GM18498 (cell line): Measurements from ENCODE around the gene PTPN1.
A peak's percentile ranks its signal among the peaks of the same experiment; 100 is the strongest.

ENCODE experiments used
- ATAC-seq: cut with Tn5 transposase; IDR thresholded peaks from one replicate; pipeline ENCODE4 v1.9.1; 2021; ENCODE audit warnings: mild to moderate bottlenecking, moderate library complexity; ENCODE audit not compliant: unreplicated experiment

PTPN1 gene

GRCh38 chr20:50572938-50573777 is 63.0 kb downstream of the PTPN1 start:
- no peak for ATAC-seq

DNA sequence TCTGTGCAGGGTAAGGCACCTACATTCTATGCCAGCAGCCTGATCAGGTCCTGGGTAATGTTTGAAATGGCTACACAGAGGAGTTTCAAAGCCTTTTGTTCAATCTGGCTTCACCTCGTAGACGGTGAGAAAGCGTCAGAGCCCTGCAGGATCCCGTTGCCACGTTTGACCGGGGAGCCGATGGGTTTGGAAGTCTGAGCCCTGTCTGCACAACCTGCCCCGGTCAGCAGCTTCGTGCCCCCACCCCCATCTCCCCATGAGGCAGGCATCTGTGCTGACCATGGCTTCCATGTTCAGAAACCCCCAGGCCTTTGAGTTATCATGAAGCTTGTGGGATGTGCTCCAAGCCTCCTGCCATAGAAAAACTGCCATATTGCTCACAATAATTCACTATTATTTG is 63.9 kb downstream of the PTPN1 start:
- no peak for ATAC-seq

GRCh38 chr20:50574586-50574985 is 64.4 kb downstream of the PTPN1 start:
- ATAC-seq, result no peak

DNA sequence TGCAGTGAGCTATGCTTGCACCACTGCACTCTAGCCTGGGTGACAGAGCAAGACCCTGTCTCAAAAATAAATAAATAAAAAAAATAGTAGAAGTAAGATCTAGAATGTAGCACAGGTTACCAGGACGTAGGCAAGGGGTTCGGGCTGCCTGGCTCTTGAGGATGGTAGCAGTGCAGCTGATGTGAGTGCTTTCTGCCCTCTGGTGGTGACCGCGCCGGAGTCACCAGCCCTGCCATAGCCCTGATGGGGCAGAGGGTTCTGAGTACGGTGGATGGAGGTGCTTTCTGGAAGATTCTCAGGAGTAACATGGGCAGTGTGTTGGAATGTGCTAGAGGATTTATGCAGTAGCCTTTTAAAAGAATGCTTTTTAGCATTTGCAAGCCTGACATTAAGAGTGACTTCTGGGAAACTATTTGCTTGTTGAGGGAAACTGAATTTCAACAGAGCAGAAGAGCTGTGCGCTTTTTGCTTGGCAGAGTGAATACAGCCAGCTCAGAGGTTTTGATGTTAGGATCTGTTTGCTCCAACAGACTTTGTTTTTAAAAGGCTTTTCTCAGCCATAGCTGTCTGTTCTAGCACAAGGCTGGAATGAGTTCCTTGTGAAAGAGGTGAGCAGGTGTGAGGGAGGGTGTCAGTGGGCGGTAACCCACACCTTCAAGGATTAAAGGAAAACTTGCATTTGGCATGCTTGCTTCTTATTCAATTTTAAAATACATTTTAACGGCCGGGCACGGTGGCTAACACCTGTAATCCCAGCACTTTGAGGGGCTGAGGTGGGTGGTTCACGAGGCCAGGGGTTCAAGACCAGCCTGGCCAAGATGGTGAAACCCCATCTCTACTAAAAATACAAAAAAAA is 65.9 kb downstream of the PTPN1 start:
- peak; percentile 52 for ATAC-seq

DNA sequence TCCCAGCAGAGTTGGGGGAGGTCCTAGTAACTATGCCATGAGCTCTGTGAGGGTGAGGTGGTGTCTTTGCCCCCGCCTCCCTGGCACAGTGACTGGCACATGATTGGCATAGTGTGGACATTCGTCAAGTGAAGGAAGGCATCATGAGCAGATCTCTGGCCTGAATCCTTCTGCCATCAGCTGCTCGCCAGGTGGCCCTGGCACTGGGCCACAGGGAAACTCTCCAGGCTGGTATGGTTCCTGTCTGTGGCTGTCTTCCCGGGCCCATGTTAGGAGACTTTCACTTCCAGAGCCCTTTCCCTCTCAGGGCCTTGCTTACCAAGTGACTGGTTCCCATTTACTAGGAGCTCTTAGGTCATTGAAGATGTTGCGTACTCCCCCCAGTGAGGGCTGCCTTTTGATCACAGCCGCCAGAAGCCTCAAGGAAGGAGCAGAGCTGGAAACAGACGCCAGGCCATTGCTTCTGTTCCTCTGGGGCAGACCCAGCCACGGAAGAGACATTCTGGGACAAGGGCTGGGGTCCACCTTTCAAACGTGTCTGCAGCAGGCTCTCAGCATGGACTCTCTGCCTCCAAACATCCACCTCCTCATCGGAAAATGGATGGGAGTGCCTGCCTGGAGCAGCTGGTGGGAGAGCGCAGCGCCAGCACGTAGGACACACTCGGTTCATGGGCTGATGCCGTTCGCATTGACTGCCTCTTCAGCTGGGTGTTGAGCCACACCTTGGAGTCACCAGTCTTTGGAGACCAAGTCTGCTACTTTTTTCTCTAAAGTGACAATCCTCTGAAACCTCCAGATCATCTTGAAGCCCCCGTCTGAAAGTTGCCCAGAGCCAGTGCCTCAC is 67.2 kb downstream of the PTPN1 start:
- no peak for ATAC-seq

DNA sequence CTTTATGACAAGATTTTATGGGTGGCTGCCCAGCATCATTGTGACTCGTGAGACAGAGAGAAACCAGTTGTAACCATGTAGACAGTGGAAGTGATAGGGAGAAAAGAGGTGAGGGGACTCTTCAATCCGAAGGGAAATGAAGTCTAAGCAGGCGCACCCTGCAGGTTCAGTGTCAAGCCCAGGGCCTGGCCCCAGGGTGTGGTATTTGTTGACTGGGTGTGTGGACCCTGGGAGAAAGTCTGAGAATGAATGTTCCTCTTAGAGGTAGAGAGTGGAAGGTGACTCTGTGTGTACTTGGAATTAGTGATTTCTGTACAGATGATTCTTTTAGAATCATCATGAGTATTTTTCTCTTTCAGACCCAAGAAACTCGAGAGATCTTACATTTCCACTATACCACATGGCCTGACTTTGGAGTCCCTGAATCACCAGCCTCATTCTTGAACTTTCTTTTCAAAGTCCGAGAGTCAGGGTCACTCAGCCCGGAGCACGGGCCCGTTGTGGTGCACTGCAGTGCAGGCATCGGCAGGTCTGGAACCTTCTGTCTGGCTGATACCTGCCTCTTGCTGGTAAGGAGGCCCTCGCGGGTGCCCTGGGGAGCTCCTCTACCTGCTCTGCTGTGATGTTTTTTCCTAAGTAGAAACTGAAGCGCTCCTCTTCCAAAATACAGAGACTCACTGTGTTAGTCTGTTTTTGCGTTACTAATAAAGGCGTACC is 68.0 kb downstream of the PTPN1 start:
- ATAC-seq, result no peak

DNA sequence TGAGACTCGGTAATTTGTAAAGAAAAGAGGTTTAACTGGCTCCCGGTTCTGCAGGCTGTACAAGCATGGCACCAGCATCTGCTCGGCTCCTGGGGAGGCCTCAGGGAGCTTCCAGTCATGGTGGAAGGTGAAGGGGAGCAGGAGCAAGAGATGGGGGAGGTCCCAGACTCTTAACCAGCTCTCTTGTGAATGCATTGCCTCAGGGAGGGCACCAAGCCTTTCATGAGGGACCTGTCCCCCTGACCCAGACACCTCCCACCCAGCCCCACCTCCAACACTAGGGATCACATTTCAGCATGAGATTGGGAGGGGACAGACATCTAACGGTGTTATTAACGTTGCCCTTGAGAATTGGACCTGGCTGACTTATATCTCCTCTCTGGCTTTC is 68.6 kb downstream of the PTPN1 start:
- no peak for ATAC-seq

- ATAC-seq, result no peak
These were observed 69.3 kb downstream of the PTPN1 start for GRCh38 chr20:50579511-50579910.

DNA sequence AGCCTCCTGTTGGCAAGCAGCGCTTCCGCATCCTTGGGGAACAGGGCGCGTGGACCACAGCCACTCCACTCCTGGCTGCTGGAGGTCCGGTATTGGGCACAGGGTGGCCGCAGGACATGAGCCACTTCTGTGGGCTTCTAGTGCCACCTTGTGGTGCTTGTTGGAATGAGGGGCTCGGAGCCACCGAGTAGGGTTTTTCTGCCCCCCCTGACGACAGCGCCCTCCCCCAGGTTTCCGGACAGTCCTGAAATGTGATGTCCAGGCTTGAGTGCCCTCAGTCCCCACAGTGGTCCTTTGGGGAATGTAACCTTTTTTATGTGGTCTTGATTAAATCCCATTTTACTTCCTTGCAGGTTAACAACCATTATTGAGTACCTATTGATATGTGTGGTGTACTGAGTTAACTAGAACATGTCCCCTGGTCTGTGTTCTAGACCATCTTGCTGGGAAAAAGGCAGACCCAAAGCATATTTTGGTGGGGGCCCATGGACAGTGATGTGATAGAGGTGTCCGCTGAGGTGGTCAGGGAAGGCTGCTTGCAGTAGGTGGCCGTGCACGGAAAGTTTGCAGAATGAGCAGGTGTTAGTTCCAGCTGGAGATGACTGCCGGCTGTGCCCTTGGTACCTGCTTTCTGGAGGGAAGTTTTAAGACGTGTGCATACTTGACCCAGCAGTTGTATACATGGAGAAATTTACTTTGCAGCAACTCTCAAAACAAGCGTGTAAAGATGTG is 70.0 kb downstream of the PTPN1 start:
- no peak for ATAC-seq

DNA sequence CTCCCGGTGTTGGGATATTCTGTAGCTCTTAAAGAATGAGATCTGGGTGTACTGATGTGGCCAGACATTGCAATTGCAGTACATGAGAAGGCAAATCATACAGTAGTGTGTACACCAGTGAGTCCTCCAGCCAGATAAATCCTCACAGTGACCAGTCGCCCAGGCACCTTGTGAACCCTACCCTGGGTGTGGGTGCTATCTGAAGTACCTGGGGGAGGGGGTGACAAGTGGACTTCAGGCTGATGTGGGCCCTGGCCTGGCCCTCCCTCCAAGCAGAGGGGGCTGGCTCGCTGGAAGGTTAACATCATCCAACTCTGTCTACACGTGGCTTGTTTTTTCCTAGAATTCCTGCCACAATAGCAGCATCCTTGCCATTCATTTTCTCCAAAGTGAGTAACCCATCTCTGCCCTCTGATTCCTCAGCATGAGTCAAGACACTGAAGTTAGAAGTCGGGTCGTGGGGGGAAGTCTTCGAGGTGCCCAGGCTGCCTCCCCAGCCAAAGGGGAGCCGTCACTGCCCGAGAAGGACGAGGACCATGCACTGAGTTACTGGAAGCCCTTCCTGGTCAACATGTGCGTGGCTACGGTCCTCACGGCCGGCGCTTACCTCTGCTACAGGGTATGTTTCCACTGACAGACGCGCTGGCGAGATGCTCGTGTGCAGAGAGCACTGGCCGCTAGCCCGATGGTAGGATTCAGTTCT is 70.8 kb downstream of the PTPN1 start:
- ATAC-seq, result no peak

DNA sequence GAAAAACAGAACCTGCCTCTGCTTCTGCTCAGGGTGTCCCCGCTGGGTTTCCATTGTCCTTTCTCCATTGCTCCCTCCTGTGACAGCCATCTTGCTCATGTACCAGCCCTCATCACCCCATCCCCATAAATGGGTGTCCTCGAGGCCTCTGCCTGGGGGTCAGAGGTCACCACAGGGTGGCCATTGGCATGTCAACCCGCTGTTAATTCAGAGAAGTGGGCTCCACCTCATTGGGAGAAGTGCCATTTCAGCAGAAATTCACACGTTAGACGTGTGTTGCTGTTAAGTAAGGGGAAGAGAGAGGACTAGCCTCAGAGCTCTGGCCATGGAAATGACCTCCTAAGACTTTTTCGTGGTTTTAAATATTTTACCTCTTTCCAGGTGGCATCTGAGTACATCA is 71.9 kb downstream of the PTPN1 start:
- ATAC-seq, result no peak

GRCh38 chr20:50582591-50583234 is 72.5 kb downstream of the PTPN1 start:
- no peak for ATAC-seq

DNA sequence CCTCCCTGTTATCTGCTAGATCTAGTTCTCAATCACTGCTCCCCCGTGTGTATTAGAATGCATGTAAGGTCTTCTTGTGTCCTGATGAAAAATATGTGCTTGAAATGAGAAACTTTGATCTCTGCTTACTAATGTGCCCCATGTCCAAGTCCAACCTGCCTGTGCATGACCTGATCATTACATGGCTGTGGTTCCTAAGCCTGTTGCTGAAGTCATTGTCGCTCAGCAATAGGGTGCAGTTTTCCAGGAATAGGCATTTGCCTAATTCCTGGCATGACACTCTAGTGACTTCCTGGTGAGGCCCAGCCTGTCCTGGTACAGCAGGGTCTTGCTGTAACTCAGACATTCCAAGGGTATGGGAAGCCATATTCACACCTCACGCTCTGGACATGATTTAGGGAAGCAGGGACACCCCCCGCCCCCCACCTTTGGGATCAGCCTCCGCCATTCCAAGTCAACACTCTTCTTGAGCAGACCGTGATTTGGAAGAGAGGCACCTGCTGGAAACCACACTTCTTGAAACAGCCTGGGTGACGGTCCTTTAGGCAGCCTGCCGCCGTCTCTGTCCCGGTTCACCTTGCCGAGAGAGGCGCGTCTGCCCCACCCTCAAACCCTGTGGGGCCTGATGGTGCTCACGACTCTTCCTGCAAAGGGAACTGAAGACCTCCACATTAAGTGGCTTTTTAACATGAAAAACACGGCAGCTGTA is 73.4 kb downstream of the PTPN1 start:
- ATAC-seq, result no peak

DNA sequence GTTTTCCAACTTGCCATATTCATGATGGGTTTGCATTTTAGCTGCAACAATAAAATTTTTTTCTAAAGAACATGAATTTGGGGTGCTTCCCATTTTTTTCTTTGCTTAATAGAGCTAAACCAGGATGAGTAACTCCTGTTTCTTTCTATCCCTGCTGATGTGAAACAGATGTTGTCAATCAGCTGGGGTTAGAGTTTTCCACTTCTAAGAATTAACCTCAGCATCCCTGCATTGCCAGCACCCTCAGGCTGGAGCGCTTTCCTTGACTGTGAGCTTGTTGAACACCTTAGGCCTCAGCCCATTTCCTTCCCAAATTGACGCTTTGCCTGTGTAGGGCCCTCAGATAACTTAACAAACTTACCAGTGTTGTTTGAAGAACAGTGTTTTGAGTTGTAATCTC is 74.5 kb downstream of the PTPN1 start:
- no peak for ATAC-seq

GRCh38 chr20:50585214-50585613 is 75.0 kb downstream of the PTPN1 start:
- no peak for ATAC-seq

DNA sequence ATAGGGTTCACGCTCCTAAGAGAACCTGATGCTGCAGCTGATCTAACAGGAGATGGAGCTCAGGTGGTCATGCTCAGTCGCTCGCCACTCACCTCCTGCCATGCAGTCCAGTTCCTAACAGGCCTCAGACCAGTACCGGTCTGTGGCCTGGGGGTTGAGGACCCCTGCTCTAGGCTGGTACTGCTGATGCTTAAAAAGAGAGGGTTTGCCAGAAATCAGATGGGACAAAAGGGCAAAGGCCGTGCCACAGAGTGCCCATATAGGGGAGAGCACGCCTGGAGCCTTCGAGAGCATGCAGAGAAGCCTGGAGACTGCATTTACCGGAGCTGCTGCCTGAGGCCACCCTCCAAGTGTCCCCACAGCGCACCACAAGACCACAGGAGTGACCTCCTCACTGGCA is 75.5 kb downstream of the PTPN1 start:
- ATAC-seq, result no peak

GRCh38 chr20:50586531-50587232 is 76.5 kb downstream of the PTPN1 start:
- no peak for ATAC-seq
